GM21737 (cell line): ENCODE results near the gene EIF4EBP3.
A peak's percentile ranks its signal among the peaks of the same experiment; 100 is the strongest.

ENCODE experiments used
- ATAC-seq: cut with Tn5 transposase; IDR thresholded peaks from one replicate; pipeline ENCODE4 v1.9.1; 2021; ENCODE audit warnings: mild to moderate bottlenecking, moderate library complexity; ENCODE audit not compliant: unreplicated experiment

Gene EIF4EBP3

GRCh38 chr5:140547508-140548299 is at the start of gene EIF4EBP3:
EIF4EBP3 (plus strand) TSS chr5:140547662; CDS start chr5:140547738, 76 bp downstream.
- ATAC-seq = peak; percentile 98

GRCh38 chr5:140497897-140498296 is 49.6 kb upstream of the EIF4EBP3 start:
- ATAC-seq = no peak

- ATAC-seq = no peak
These were observed 48.9 kb upstream of the EIF4EBP3 start for GRCh38 chr5:140498591-140498990.

- no peak for ATAC-seq
These were observed 44.6 kb upstream of the EIF4EBP3 start for GRCh38 chr5:140502834-140503233.

- no peak for ATAC-seq
These were observed 37.6 kb upstream of the EIF4EBP3 start for GRCh38 chr5:140509898-140510297.

GRCh38 chr5:140513124-140513523 is 34.3 kb upstream of the EIF4EBP3 start:
- ATAC-seq = no peak

- no peak for ATAC-seq
These were observed 23.5 kb upstream of the EIF4EBP3 start for GRCh38 chr5:140524003-140524402.

GRCh38 chr5:140540227-140540626 is 7.2 kb upstream of the EIF4EBP3 start:
- ATAC-seq = no peak

- no peak for ATAC-seq
These were observed 4.5 kb upstream of the EIF4EBP3 start for GRCh38 chr5:140542972-140543371.

GRCh38 chr5:140544986-140545385 is 2.5 kb upstream of the EIF4EBP3 start:
- ATAC-seq = no peak

- ATAC-seq = no peak
These were observed 1.9 kb upstream of the EIF4EBP3 start for GRCh38 chr5:140545606-140546005.

- ATAC-seq = no peak
These were observed 483 bp upstream of the EIF4EBP3 start for GRCh38 chr5:140546851-140547507.

GRCh38 chr5:140548300-140548688 is 832 bp downstream of the EIF4EBP3 start:
- ATAC-seq = no peak

GRCh38 chr5:140548791-140549190 is 1.3 kb downstream of the EIF4EBP3 start:
- no peak for ATAC-seq

- ATAC-seq = no peak
These were observed 2.0 kb downstream of the EIF4EBP3 start for GRCh38 chr5:140549237-140550144.

- no peak for ATAC-seq
These were observed 3.0 kb downstream of the EIF4EBP3 start for GRCh38 chr5:140550147-140551079.

- ATAC-seq = no peak
These were observed 4.4 kb downstream of the EIF4EBP3 start for GRCh38 chr5:140551872-140552271.

GRCh38 chr5:140553657-140554056 is 6.2 kb downstream of the EIF4EBP3 start:
- ATAC-seq = no peak

GRCh38 chr5:140554454-140554853 is 7.0 kb downstream of the EIF4EBP3 start:
- no peak for ATAC-seq

GRCh38 chr5:140555747-140556312 is 8.4 kb downstream of the EIF4EBP3 start:
- no peak for ATAC-seq
